Right lobe of liver (tissue), 6 donors: ENCODE measurements around the gene TMPRSS11B. TPM values are rescaled to one million over a fixed set of nuclear protein-coding genes. Genes with fewer than 3 reads are reported as not detected.

Experiments used
- ATAC-seq, 4 donors: fragments of 200-7000 bp; cut with Tn5 transposase; one replicate each; pipeline ENCODE4 v1.9.1; 2020; ENCODE audit warnings: mild to moderate bottlenecking in 4 of 4, moderate library complexity in 4 of 4
- DNase-seq, 3 donors: peaks; one replicate each; pipeline ENCODE4 v3.0.0-alpha.2; 2020
- H3K27ac ChIP-seq, 3 donors: fragments of 200-600 bp; one replicate each; pipeline ENCODE4 v1.8.0; 2022
- H3K27me3 ChIP-seq, 2 donors: fragments of 200-600 bp; one replicate each; pipeline ENCODE4 v1.8.0; 2022
- H3K36me3 ChIP-seq, 4 donors: fragments of 200-600 bp; sonication (generic) in 1 of 4; one replicate each; pipeline versions ENCODE4 v1.5.1 to v1.8.0; 2017 to 2022; ENCODE audit warnings: control low read depth in 1 of 4
- H3K4me1 ChIP-seq, 4 donors: fragments of 200-600 bp; sonication (generic) in 1 of 4; one replicate each; pipeline versions ENCODE4 v1.5.1 to v1.8.0; 2017 to 2022; ENCODE audit warnings: control low read depth in 1 of 4
- H3K4me3 ChIP-seq, 3 donors: fragments of 200-600 bp; one replicate each; pipeline ENCODE4 v1.8.0; 2022
- H3K9me3 ChIP-seq, 4 donors: fragments of 200-600 bp; sonication (generic) in 1 of 4; one replicate each; pipeline versions ENCODE4 v1.5.1 to v1.8.0; 2017 to 2022; ENCODE audit warnings: control low read depth in 1 of 4
- POLR2A ChIP-seq: fragments of 450-650 bp; IDR thresholded peaks from one replicate; pipeline ENCODE4 v1.6.1; 2017; ENCODE audit warnings: antibody characterized with exemption, mild to moderate bottlenecking
- WGBS: methylation state at CpG from one replicate; pipeline ENCODE4 v1.1.6; 2018; ENCODE audit warnings: low coverage, low lambda C conversion rate; ENCODE audit not compliant: insufficient coverage; ENCODE audit errors: missing lambda C conversion rate; 5-methylcytosine and 5-hydroxymethylcytosine counted together
- intact Hi-C, 2 donors: fragments of 100-400 bp; cut with DNase I; formaldehyde crosslinking; loops; one replicate each; pipeline versions ENCODE4 v1.11.2 to v1.14.1; 2022
- total RNA-seq, 6 experiments: library from RNA; depleted of rRNA in 2 of 6; stranded (reverse); fragments of >200 nt in 2 of 6; fragmentation: NEBNext Ultra II Directional in 3 of 6; extraction: Animal tissue kit (Norgen Biotek cat#: 25700) in 3 of 6; gene quantifications; one replicate each; pipeline versions ENCODE4 v1.1.0 to v1.2.4, GENCODE V29; 2016 to 2023
- TF ChIP-seq, protein P1 (sequence below), 4 donors: fragments of 200-600 bp in 3 of 4; fragments of 450-650 bp in 1 of 4; IDR thresholded peaks; one replicate each; pipeline versions ENCODE4 v1.5.1 to v1.8.0; 2016 to 2022; ENCODE audit warnings: antibody characterized with exemption in 4 of 4, mild to moderate bottlenecking in 2 of 4
- donor health status: DM: no; HTN: yes; CAD: no.
- donor health status: DM: no; HTN: no; CAD: no.
- donor health status: DM: no; HTN: no; CAD: no.
- donor health status: DM: no; HTN: yes; CAD: no.
- donor health status: DM: no; HTN: yes; CAD: no.

TMPRSS11B gene
- total RNA-seq, 6 experiments from 2014 or later = not detected

DNA sequence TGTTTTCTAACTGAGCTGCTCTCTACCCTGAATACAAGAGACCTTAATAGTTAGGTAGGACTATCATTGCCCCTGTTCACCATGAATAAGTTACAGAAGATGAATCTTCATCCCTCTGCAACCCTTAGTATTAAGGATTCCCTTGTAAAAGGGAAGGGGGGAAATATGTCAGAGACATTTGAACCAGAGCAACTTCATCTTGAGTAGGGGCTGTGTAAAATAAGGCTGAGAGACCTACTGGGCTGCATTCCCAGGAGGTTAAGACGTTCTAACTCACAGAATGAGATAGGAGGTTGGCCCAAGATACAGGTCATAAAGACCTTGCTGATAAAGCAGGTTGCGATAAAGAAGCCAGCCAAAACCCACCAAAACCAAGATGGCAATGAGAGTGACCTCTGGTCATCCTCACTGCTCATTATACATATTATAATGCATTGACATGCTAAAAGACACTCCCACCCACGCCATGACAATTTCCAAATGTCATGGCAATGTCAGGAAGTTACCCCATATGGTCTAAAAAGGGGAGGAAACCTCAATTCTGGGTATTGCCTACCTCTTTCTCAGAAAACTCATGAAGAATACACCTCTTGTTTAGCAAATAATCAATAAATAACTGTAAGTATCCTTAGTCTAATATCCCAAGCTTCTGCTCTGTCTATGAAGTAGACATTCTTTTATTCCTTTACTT is 19.5 kb upstream of the TMPRSS11B start:
- no peak for ATAC-seq
- Histone ChIP-seq H3K36me3 (no peaks in the 10 kb centered on the region), H3K9me3 (no peaks in the 10 kb centered on the region), H3K4me3 (no peak overlapping the region), H3K27me3 (no peaks in the 10 kb centered on the region), H3K4me1 (no peaks in the 10 kb centered on the region), H3K27ac (no peak overlapping the region)
- DNase-seq = no peak
- 63% methylated on average over 2 of the region's 3 CpGs for WGBS
- TF ChIP-seq, protein P1, sequence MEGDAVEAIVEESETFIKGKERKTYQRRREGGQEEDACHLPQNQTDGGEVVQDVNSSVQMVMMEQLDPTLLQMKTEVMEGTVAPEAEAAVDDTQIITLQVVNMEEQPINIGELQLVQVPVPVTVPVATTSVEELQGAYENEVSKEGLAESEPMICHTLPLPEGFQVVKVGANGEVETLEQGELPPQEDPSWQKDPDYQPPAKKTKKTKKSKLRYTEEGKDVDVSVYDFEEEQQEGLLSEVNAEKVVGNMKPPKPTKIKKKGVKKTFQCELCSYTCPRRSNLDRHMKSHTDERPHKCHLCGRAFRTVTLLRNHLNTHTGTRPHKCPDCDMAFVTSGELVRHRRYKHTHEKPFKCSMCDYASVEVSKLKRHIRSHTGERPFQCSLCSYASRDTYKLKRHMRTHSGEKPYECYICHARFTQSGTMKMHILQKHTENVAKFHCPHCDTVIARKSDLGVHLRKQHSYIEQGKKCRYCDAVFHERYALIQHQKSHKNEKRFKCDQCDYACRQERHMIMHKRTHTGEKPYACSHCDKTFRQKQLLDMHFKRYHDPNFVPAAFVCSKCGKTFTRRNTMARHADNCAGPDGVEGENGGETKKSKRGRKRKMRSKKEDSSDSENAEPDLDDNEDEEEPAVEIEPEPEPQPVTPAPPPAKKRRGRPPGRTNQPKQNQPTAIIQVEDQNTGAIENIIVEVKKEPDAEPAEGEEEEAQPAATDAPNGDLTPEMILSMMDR (IDR thresholded peaks at IDR 0.05) = no peak
- TF ChIP-seq POLR2A = no peak
- intact Hi-C loops = no loop called here

DNA sequence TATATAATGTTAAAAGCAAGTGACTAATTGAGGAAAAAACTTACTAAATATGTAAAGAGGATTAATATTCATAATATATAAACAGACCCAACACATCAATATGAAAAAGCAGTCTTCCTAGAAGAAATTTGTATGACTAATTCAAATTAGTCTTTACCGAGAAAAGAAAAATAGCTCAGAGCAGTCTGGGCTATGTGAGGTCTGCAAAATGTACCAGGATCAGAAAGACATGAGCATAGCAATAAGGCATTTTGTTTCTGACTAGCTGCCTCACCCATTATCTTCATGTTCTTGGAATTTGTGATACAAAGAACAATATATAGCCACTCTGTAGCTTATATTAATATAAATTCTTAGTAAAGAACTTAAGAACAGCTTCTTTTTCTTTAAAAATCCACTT is 13.7 kb upstream of the TMPRSS11B start:
- Histone ChIP-seq H3K9me3 (no peaks in the 10 kb centered on the region), H3K27me3 (no peaks in the 10 kb centered on the region), H3K4me1 (no peaks in the 10 kb centered on the region), H3K27ac (no peak overlapping the region), H3K4me3 (no peak overlapping the region), H3K36me3 (no peaks in the 10 kb centered on the region)
- WGBS = 83% methylated on average over 1 of the region's 1 CpG
- intact Hi-C loops = no loop called here
- TF ChIP-seq POLR2A = no peak
- TF ChIP-seq, protein P1 (IDR thresholded peaks at IDR 0.05) = no peak
- no peak for ATAC-seq
- DNase-seq = no peak

DNA sequence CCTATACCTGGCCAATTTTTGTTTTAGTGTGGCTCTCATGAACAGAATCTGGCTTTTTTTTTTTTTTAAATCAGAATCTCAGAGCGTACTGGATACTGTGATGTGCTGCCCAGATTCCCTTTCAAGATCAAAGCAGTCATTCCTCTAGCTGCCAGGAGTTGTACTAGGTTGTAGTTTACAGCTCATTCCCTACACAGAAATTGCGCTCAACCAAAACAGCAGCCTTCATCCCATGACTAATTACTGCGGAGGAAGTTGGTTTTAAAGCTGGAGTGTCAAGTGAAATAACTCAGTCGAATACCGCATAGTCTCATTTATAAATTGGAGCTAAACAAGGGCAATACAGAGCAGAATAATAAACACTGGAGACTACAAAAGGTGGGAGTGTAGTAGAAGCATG is 12.2 kb upstream of the TMPRSS11B start:
- TF ChIP-seq POLR2A = no peak
- TF ChIP-seq, protein P1 (IDR thresholded peaks at IDR 0.05) = no peak

DNA sequence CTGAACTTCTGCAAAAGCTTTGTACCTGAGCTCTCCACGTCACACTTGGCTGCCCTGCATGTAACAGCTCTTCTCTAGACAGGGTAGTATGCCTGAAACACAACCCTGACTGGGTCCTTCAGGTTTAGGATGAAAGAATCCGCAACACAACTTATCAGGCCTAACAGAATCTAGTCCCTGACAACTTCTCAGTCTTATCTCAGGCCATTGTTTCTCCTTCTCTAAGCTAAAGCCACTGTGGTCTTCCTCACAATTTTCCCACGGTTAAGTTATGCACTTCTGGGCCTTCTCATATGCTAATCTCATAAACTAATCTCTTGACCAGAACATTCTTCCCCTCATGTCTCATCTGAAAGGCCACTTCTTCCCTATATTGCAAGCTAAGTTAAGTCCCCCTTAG is 10.8 kb upstream of the TMPRSS11B start:
- Histone ChIP-seq H3K36me3 (no peaks in the 10 kb centered on the region), H3K4me3 (no peak overlapping the region), H3K9me3 (no peaks in the 10 kb centered on the region), H3K4me1 (no peaks in the 10 kb centered on the region), H3K27me3 (no peaks in the 10 kb centered on the region), H3K27ac (no peak overlapping the region)
- DNase-seq = no peak
- intact Hi-C loops = no loop called here
- no peak for TF ChIP-seq POLR2A
- TF ChIP-seq, protein P1 (IDR thresholded peaks at IDR 0.05) = no peak
- ATAC-seq = no peak
- 35% methylated on average over 3 of the region's 3 CpGs for WGBS

More for the DNA sequence above, 12.2 kb upstream of the TMPRSS11B start:
- 84% methylated on average over 5 of the region's 5 CpGs for WGBS
- Histone ChIP-seq H3K4me1 (no peaks in the 10 kb centered on the region), H3K4me3 (no peak overlapping the region), H3K36me3 (no peaks in the 10 kb centered on the region), H3K9me3 (no peaks in the 10 kb centered on the region), H3K27me3 (no peaks in the 10 kb centered on the region), H3K27ac (no peak overlapping the region)
- no peak for ATAC-seq
- intact Hi-C loops = no loop called here
- no peak for DNase-seq
